ENCODE measurements around the gene VSIG10L2.

The VSIG10L2 gene

DNA sequence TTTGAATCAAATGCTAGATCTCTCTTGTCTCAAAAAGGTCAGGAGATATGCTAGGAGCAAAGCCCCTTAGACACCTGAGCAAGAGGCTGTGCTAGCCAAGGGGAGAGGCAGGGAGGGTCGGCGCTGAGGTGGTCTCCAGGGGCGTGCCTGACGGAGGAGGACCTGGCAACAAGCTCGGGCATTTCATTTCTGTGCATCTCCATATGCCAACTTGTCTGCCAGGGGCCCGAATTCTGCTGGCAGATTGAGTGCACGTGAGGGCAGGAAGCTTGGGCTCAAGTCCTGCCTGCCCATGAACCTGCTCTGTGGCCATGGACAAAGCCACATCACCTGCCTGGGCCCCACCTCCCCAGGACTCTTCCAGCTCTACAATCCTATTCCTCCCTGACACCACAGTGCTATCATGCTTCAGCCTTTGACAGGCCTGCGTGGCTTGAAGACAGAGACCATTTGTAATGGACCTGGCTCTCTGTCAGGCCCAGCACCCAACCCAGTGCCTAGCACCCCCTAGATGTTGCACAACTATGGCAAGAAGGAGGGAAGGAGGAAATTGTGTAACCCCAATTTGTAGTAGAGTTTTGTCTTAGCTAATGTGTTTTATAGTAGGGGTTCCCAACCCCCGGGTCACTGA is 16.3 kb upstream of the VSIG10L2 start:
- no peak for DNase-seq (ENCODE audit: low read depth, low spot score)

GRCh38 chr11:125930076-125930450 is 15.8 kb upstream of the VSIG10L2 start:
- DNase-seq (ENCODE audit: low read depth, low spot score): no peak

GRCh38 chr11:125931116-125931515 is 14.7 kb upstream of the VSIG10L2 start:
- no peak for DNase-seq (ENCODE audit: low read depth, low spot score)

GRCh38 chr11:125931668-125932067 is 14.2 kb upstream of the VSIG10L2 start:
- no peak for DNase-seq (ENCODE audit: low read depth, low spot score)

DNA sequence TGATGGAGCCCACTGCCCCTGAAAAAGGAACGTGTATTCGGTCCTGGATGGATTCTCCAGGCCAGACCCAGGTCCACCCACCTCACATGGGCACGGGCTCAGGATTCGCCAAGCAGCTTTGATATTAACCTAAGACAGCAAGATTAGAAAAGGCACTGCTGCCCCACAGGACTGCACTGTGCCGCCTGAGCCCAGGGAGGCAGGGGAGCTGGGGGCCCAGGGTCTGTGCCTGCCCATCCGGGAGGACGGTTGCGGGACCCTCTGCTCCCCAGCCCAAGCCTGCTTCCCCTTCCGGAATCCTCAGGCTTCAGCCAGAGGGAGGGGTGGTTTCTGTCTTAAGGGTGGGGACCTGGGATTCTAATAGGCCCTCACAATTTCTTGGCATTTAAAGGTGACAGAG is 13.5 kb upstream of the VSIG10L2 start:
- DNase-seq (ENCODE audit: low read depth, low spot score): no peak

DNA sequence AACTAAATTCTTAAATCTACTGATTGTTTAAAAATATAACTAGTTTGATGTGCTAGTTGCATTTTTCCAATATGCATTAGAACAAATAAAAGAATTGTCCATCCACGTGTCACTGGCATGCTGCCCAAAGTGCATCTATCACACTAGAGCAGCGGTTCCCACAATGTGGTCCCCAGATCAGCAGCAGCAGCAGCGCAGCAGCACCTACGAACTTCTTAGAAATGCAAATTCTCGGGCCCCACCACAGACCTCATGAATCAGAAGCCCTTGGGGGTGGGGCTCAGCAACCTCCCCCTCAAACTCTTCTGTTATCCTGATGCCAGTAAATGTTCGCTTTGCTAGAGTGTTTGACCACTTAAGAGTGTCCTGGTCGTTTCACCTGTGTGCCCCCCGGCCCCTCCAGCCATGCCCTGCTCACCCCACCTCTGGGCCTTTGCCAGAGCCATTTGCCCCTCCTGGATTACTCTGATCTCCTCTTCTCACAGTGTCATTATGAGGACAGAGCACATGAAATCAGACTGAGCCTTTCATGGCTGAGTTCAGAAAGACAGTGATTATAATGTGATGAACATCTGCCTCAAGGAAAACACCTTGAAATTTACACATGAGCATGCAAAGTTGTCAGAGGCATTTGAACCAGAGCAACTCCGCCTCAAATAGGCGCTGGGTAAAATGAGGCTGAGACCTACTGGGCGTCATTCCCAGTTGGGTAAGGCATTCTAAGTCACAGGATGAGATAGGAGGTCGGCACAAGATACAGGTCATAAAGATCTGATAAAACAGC is 12.6 kb upstream of the VSIG10L2 start:
- DNase-seq (ENCODE audit: low read depth, low spot score): no peak

- DNase-seq (ENCODE audit: low read depth, low spot score): no peak
These were observed 11.4 kb upstream of the VSIG10L2 start for GRCh38 chr11:125934473-125934872.

GRCh38 chr11:125935056-125935455 is 10.8 kb upstream of the VSIG10L2 start:
- DNase-seq (ENCODE audit: low read depth, low spot score): no peak

DNA sequence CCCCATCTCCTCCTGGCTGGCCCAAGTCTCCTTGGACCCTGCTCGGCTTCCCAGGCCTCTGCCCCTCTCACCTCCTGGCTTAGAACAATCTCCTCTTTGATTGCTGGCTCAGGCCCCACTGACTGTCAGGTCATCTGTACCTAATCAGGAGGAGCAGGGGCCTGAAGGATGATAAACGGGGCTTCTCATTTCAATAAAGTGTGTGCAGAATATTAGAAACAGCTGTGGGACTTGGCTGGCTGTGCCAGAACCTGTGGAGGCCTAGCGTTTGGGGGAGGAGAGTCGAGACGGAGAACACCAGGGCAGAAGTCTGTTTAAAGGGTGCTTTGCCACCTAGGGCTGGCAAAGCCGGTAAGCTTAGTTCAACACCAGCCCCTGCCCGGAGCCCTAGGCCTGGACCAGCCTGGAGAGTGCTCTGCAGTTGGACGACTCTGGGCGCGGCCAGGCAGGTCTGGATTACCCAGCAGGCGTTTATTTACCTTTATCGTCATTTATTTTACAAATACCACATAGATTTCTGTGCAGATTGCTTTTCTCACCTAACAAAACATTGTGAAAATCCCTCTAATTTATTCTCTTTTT is 10.1 kb upstream of the VSIG10L2 start:
- DNase-seq (ENCODE audit: low read depth, low spot score): no peak

- no peak for DNase-seq (ENCODE audit: low read depth, low spot score)
These were observed 7.4 kb upstream of the VSIG10L2 start for GRCh38 chr11:125938418-125938817.

- DNase-seq (ENCODE audit: low read depth, low spot score): no peak
These were observed 6.7 kb upstream of the VSIG10L2 start for GRCh38 chr11:125939081-125939521.

- DNase-seq (ENCODE audit: low read depth, low spot score): no peak
These were observed 5.7 kb upstream of the VSIG10L2 start for GRCh38 chr11:125940145-125940544.

DNA sequence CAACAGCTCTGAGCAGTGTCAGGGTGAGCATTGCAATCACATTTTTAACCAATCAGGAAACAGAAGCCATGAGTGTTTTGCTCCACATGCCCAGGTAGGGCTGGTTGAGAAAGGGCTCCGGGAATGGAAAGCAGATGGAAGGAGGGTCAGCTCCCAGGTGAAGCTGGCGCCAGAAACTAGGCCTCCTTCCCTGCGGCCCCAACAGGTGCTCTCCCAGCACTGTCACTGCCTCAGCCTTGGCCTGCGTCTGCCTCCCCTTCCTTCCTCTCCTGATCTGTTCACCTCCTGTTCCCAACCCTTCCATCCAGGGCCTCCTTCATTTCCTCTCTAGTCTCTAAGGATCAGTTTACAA is 4.6 kb upstream of the VSIG10L2 start:
- no peak for DNase-seq (ENCODE audit: low read depth, low spot score)

DNA sequence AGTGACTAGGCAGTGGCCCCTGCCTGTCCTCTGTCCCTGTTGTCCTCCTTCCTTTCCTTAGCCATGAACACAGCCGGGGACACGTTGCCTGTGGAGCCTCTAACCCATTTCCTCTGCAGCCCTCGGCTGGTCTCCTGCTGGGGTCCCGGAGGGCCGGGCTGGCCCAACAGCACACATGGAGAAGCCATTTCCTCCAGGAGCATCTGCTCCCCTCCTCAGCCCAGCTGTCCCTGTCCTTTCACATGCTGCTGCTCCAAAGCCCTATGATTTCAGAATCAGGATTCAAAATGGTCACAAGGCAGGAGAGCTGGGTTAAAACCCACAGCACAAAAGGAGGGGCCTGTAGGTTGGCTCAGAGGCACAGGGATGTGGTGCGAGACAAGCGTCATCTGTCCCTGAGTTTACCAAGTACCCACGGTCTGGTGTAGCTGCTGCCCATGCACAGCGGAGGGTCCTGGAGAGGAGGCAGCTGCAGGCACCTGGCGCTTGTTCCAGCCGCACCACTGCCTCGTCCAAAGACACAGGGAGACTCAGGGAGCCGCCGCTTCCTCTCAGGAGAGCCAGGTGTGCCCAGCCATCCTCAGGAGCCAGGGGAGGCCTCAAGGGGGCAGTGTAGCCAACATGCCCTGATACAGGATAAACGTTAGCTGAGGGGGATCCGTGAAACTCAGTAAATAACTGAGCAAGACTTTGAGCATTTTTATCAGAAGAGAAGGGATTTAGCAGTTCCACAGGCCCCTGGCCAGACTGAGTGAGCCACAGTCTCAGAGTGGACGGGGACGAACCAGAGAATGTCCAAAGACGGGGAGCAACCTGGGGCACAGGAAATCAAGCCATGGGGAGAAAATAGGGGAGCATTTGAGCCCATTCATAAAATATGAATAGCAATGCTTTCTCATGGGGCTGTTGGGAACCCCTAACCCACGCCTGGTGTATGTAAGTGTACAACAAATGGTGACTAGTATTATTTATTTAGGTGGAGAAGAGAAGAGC is 3.9 kb upstream of the VSIG10L2 start:
- DNase-seq (ENCODE audit: low read depth, low spot score): no peak

DNA sequence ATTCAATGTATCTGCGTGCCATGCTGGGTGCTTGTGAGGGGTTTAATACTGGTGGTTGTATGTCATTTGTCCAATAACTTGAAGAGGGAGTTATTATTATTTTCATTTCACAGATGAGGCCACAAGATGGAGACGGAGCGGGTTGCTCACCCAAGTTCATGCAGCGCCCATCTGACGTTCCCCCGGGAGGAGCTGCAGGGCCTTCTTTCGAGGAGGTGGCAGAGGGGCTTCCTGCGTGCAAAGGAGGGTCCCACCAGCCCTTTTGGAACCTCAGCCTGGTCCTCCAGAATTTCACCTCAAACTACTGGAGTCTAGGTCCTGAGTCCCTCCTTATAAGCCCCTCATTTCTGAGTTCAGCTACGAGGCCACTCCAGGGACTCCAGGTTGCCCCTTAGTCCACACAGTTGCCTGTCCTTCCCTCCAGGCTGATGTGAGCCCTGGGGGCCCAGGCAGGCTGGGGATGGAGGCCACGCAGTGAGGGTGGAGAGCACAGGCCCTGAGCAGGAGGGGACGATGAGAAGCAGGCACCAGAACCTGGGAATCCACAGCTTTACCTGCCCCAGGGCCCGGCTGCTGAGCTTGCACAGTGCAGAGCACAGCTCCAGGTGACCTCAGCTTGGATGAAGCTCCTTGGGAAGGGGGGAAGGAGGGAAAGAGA is 2.9 kb upstream of the VSIG10L2 start:
- no peak for DNase-seq (ENCODE audit: low read depth, low spot score)

- DNase-seq (ENCODE audit: low read depth, low spot score): no peak
These were observed 2.0 kb upstream of the VSIG10L2 start for GRCh38 chr11:125943661-125944349.

GRCh38 chr11:125944350-125945010 is 1.4 kb upstream of the VSIG10L2 start:
- no peak for DNase-seq (ENCODE audit: low read depth, low spot score)

GRCh38 chr11:125945011-125945796 is 640 bp upstream of the VSIG10L2 start:
- no peak for DNase-seq (ENCODE audit: low read depth, low spot score)

DNA sequence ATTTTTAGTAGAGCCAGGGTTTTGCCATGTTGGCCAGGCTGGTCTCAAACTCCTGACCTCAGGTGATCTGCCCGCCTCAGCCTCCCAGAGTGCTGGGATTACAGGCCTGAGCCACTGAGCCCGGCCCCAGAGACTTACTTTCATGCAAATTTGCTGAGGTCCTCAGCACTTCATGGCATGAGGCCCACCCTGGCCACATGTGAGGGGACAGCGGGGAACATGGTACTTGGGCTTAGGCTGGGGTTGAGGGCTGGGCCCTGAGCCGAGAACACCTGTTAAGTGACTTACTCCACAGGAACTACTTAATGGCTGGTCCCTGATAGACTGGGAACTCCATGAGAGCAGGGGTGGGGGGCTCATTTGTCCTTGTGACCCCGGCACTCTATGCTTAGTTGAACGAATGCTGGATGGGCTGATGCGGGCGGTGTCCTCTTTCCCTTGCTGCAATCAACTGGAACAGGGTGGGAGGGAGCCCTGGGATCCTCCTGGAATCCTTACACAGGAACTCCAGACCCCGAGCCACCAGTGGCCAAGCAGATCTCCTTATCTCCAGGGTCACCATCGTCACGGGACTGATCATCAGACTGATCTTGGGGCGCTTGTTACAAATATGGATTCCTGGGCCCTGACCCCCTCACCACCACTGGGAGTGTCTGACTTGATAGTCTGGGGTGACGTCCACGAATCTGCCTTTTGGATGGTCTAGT is 1.0 kb downstream of the VSIG10L2 start:
- DNase-seq (ENCODE audit: low read depth, low spot score): no peak

All from activated naive CD8-positive, alpha-beta T cell treated with anti-CD3 and anti-CD28 coated beads, Interleukin-2, amount 50 U/mL, for 16 hours (primary cell).